Adipose tissue (tissue), 3 donors: Measurements from ENCODE around the gene RBFOX1. TPM values are rescaled to one million over a fixed set of nuclear protein-coding genes. Genes with fewer than 3 reads are reported as not detected.

Source experiments
- H3K27ac ChIP-seq: one replicate; pipeline ENCODE4 v1.5.1; 2013; ENCODE audit warnings: low read depth, low read length
- WGBS, 3 donors: extraction: QIAGEN DNeasy Blood & Tissue Kit; methylation state at CpG; one replicate each; pipeline ENCODE4 v1.1.7; 2013; 5-methylcytosine and 5-hydroxymethylcytosine counted together
- polyA plus RNA-seq, 3 donors: library from polyadenylated mRNA; stranded (reverse); fragments of 200-250 nt; gene quantifications; one replicate each; pipeline ENCODE4 v1.2.3, GENCODE V29; 2013
- donor health status: healthy with polysubstance abuse.
- donor health status: Bipolar disorder and iron deficiency.
- donor health status: healthy.

RBFOX1 gene
- polyA plus RNA-seq, 3 donors, result 0.03 to 0.34 TPM; not detected in 1

DNA sequence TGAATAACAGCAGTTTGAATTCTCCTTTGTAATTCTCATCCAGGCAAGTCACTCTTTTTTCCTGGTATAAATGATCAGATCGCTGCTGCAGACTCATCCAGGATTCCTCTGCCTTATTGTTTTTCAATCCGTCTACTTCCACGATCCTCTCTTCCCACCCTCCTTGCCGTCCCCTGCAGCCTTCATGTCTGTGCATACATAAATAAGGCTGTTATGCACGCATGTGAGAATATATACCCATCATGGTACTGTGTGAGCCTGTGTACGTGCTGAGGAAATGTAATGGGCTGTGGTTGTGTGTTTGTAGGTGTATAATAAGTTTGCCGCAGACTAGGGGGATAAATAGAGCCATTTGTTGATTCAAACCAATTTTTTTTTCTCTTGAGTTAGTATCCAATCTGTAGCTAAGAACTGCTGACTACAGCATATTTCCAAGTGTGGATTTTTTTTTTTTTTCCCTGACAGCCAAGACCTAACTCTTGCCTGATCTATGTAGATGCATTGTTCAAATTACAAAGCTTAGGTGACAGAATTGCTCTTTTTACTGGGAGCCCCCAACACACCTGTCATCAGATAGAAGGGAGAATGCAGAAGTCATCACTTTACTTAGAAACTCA, 62.2 kb downstream of the RBFOX1 start:
- no peak overlapping the region for H3K27ac ChIP-seq
- 67 to 72% (median 70%) methylated on average over 7 of the region's 7 CpGs for WGBS, 3 donors

DNA sequence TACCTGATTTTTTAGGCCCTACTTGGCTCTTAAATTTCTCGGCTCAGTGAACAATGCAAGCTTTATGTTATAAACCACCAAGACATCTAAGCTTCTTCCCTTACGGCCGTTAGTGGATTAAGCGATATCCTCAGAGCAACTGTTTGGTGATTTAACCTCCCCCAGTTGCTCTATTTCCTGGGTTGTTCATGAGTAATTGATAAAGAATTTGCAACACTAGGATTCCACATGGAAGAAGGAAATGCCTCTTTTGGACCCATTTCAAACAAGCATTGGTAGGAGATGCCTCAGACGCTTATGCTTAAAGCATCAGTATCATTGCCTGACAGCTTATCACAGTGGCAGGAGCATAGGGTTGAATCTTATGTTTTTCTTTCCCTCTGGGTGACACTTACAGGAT, 65.3 kb downstream of the RBFOX1 start:
- no peak overlapping the region for H3K27ac ChIP-seq
- WGBS, 3 donors, result 67 to 75% (median 73%) methylated on average over 5 of the region's 5 CpGs

DNA sequence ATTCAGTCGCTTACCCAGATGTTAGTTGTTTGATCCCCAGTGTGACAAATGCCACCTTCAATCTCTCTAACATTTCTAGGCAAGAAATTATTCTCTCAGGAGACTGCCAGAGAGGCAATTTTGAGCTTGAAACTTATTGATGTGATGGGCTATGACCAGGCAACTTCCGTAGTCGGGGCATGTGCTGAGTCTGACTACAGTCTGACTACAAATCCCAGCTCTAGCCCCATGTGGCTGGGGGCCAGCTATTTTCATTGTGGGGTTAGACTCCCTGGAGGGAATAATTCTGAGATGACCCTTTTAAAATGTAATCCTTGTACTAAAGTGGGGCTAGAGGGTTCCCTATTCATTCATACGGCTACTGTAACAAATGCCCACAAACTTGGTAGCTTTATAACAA, 65.9 kb downstream of the RBFOX1 start:
- H3K27ac ChIP-seq, result no peak overlapping the region
- 86 to 91% (median 90%) methylated on average over 4 of the region's 4 CpGs for WGBS, 3 donors

DNA sequence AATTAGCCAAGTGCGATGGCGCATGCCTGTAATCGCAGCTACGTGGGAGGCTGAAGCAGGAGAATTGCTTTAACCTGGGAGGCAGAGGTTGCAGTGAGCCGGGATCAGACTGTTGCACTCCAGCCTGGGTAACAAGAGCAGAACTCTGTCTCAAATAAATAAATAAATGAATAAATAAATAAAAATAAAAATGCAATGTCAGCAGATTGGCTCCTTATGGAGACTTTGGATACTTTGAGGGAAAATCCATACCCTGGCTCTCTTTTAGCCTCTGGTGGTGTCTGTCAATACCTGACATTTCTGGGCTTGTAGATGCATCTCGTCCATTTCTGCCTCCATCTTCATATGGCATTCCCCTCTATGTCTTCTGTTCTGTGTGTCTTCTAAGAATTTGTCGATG, 66.7 kb downstream of the RBFOX1 start:
- 85 to 90% (median 86%) methylated on average over 7 of the region's 7 CpGs for whole genome bisulfite sequencing, 3 donors
- H3K27ac ChIP-seq, result no peak overlapping the region

DNA sequence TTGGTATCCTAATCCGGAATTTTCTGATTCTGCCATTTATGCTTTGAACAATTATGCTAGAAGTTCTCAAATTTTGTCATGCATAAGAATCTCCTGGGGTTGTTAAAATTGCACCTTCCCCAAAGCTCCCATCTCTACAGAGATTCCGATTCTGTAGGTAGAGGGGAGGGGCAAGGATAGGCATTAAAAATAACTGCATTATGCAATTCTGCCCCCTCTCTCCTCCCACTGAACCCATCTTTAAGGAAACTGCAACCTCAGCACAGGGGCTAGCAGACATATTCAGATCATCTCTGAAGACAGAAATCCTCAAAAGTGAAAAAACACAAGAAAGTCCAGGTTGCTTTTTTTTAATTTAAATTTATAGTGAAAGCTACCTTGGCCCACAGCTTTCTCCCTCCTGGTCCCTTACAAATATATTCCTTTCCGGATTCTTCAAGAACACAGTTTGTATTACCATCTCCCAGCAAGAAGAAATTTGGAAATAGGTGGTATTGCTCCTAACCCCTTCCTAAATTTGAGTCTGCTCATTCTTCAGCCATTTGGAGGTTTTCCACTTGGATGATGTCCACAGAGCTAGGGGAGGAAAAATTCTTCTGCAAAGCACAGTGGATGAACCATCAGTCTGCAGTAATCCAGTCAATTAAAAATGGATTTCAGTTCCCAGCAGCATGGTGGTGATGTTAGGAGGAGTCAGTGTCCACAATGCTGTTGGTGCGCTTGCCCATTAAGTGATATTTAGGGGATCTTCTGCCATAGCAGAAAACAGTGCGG, 67.7 kb downstream of the RBFOX1 start:
- 49 to 67% (median 53%) methylated on average over 5 of the region's 5 CpGs for WGBS, 3 donors

DNA sequence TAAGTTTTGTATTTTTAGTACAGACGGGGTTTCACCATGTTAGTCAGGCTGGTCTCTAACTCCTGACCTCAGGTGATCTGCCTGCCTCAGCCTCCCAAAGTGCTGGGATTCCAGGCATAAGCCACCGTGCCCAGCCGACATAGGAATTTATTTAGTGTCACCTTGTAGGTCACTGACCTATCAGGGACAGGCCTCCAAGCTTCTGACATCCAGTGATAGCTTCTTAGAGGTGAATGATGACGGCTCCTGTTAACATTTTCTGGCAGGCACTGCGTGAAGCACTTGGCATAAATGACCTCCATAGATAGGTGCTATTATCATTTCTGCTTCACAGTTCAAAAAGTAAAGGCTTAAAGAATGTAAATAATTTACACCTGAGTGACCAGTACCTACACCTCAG, 71.6 kb downstream of the RBFOX1 start:
- WGBS, 3 donors, result 36 to 56% (median 54%) methylated on average over 5 of the region's 5 CpGs
- no peak overlapping the region for H3K27ac ChIP-seq

More for the DNA sequence above, 67.7 kb downstream of the RBFOX1 start:
- H3K27ac ChIP-seq, result no peak overlapping the region

DNA sequence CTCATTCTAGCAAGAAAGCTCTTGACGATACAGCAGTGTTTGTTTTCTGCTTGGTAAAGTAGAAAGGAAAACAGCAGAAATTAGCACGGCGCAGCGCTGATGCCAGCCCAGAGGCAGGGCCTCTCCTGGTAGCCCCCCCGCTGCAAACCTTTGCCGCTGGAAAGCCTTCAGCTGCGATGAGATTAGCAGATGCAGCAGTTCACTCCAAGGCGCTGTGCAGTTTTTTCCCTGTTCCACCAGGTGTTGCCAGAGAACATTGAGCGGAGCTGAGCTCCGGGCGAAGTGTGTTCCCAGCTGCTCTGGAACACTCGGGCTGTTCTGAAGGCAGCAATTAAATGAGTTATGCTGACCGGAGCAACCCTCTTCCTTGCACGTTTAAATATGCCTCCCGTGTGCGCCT, 72.5 kb downstream of the RBFOX1 start:
- H3K27ac ChIP-seq, result no peak overlapping the region
- WGBS, 3 donors, result 22 to 42% (median 39%) methylated on average over 16 of the region's 16 CpGs

DNA sequence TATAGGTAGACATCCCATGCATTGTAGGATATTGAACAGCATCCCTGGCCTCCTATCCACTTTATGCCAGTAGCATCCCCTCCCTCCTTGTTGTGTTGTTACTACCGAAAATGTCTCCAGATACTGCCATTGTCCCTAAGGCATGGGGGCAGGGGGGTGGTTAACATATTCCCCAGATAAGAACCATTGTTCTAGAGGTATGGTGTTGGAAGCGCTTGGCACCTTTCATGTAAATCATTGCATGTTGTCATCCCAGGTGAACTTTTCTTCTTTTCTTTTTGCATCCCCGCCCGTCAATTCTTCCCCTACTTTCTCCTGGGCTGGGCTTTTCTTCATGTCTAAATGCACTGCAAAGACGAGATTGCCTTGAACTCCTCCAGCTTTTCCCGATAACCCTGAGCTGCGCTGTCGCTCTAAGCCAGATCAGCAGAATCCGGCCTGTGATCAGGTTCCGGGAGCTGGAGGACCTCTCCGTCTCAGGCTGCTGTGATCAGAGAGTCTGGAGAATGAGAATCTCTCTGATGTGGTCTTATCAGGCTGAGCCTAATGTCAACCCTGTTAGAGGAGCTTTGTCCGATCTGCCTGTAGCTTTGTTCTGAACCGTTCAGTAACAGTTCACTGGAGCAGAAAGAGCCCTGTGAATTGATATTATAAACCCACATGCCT, 76.2 kb downstream of the RBFOX1 start:
- WGBS, 3 donors, result 48 to 63% (median 50%) methylated on average over 13 of the region's 13 CpGs

DNA sequence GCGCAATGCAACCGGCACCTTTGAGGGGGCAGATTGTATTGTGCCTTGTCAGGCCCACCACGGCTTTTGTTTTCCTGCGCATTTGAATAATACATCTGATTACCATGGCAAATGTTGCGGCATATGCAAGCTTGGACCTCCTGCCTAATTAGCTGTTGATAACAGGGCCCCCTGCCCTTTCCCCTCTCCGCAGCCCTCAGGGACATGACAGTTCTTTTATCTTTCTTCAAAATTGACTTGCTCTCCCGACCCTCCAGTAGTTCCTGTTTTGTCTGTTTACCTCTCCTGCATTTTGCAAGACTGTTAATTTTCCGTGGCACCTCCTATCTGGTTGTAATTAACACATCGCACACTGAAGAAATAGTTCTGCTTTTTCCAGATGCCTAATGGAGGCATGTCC, 86.8 kb downstream of the RBFOX1 start:
- 23 to 42% (median 38%) methylated on average over 9 of the region's 9 CpGs for WGBS, 3 donors
- H3K27ac ChIP-seq, result no peak overlapping the region

More for the DNA sequence above, 76.2 kb downstream of the RBFOX1 start:
- no peak overlapping the region for H3K27ac ChIP-seq

DNA sequence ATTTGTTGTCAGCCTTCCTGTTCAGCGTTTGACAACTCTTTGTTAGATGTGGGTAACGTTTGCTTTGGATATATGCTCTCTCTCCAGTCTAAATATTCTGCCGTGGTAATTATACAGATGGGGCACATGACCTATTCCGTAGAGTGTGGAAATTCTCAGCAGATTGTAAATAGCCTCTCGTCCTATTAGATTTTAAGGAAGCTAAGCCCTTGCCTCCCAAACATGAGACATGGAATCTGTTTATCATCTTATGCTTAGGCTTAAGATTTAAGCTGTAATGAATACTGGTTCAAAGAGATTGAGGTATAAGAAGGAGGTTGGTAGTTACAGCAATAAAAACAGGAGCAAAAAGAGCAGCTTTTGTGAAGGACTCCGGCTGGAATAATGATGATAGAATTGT, 87.4 kb downstream of the RBFOX1 start:
- 18 to 23% (median 22%) methylated on average over 6 of the region's 6 CpGs for WGBS, 3 donors
- H3K27ac ChIP-seq, result no peak overlapping the region

DNA sequence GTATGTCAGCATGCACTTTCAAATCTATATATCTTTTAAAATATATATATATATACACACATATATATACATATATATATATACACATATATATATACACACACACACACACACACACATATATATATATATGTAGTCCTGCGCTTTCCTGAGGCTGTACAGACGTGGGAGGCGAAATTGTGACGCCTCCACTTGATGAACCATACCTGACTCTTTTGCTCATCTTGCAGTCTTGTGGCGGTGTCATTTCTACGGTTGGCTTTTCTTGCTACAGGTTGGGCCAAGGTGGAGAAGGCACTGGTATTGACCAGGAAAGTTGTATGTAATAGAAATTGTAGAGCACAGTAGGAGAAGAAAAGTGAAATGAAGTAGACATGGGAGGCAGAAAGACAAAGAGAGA, 88.2 kb downstream of the RBFOX1 start:
- WGBS, 3 donors, result 87 to 92% (median 88%) methylated on average over 6 of the region's 6 CpGs
- no peak overlapping the region for H3K27ac ChIP-seq

DNA sequence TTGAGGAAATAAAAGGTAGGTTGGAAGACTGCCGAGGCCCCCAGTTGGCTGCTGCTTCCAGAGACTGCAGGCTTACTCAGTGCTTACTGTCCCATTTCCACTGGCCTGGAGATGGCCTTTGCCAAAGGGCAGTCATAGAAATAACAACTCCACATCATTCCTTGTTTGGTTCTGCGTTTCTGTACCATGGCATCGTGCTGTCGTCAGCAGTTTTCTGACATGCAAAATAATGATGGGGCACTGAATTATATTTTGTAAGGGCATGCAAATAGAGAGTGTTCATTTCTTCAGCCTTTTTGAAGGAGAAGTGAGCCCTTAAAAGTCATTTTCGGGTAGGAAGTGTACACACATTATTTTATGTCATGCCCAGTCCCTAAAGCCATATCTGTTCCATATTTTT, 88.9 kb downstream of the RBFOX1 start:
- WGBS, 3 donors, result 55 to 65% (median 63%) methylated on average over 5 of the region's 5 CpGs
- no peak overlapping the region for H3K27ac ChIP-seq

DNA sequence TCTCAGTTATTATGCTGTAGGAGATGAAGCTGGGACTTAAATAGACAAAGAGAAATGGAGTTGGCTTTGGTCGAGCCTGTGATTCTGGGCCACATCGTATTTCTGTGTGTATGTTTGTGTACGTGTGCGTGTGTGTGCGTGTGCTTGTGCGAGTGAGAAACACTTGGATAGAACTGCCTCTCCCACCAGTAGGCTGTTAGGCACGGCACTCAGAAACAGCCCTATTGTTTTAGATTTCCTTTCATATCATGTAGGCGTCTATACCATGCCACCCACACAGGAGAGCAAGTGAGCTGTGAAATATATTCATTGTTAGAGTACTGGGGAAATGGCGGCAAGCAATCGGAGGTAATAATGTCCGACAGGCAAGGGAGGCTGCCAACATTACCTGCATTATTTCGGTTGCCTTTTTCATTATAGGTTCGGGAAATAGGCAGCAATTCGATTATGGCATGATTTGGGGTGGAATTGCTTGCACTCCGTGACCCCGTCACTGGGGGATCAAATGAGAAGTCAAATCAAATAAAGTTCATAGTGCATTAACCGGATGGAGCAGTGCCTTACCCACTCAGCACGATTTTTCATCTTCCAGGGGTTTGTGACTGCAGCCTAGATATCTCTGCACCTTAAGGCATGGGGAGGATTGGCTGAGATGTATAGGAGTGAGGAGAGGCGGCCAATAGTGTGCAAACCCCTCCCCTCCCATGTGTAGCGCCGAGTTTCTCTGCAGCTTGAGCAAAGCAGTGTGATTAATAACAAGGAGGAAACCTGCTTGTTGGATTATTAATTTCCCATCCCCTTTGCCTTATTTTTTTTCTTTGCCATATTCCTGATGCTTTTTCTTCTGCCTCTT, 89.6 kb downstream of the RBFOX1 start:
- no peak overlapping the region for H3K27ac ChIP-seq
- 77 to 81% (median 79%) methylated on average over 21 of the region's 21 CpGs for WGBS, 3 donors

DNA sequence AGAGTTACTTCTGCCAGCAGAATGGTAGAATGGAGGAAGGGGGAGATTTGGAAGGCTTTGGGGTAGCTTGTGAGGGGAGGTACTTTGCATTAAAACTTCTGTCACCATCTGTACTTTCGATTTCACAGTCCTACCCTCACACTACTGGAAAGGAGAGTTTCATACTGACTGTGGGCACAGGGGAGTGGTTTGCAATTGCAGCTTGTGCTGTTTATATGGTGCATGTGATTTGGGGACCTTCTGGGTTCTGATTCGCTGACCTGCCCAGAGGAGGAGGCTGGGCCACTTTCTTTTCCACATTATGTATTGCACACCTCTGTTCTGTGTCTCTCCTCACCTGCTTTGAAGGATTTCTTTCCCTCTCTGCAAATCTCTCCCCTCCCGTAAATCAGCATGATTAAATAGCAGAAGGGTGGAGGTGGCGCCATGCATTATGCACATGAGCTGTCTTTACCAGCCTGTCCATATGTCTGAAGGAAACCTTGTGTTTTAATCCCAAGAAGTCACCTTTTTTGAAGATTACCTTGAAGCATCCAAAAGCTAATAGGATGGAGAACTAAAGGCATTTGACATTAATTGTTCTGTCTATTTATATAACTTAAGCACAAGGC, 90.9 kb downstream of the RBFOX1 start:
- H3K27ac ChIP-seq, result no peak overlapping the region
- 56 to 59% (median 58%) methylated on average over 4 of the region's 4 CpGs for WGBS, 3 donors

DNA sequence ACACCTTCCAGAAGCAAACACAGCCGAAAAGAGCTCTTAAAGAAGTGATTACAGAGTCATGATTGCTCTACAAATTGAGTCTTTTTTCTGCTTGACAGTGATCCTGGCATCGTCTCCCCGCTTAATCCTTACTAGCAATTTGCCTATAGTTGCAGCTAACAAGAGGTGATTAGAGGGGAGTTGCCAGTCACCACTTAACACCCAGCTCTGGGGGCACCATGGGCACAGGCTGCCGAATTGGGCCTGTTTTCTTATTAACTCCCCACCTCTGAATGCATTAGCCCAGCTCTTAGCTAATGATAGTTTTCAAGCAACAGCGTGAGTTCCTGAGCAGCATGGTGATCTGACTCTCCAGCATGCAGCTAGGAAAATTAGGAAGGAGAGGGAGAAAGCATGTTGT, 93.5 kb downstream of the RBFOX1 start:
- no peak overlapping the region for H3K27ac ChIP-seq
- WGBS, 3 donors, result 64 to 75% (median 66%) methylated on average over 5 of the region's 5 CpGs

DNA sequence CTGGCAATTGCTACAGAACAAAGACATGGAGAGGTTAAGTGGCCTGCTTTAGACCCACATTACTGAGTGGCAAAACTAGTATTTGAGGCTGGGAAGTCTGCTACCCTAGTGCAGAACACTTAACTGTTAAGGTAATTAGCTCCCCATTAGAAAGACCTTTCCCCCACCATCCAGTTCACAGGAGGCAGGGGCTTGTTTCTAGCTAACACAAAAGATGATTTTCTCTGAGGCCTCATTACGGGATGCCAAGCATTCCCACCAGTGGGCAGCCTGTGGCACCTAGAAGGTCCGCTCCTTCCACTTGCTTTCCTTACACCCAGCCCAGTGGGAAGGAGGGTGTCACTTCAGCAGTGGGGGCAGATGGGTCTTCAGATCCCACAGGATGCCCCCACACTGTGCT, 99.1 kb downstream of the RBFOX1 start:
- H3K27ac ChIP-seq, result no peak overlapping the region
- 69 to 79% (median 75%) methylated on average over 2 of the region's 2 CpGs for WGBS, 3 donors

DNA sequence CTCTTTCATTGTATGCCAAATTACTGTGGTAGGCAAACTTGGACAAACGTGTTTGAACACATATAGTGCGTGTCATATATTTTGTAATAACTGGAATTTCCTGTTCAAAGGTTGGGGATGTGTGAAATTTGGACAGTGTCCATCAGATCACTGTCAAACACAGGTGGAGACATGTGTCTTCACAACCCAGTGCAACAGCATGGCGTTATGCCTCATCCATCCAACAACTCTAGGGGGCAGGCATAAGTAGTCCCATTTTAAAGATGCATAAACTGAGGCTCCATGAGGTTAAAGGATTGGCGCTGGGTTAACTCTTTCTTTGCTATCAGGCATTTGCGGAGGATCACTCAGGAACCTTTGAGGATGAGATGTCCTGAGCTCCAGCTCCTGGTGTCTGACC, 103.7 kb downstream of the RBFOX1 start:
- H3K27ac ChIP-seq, result no peak overlapping the region
- 76 to 83% (median 81%) methylated on average over 5 of the region's 5 CpGs for WGBS, 3 donors

DNA sequence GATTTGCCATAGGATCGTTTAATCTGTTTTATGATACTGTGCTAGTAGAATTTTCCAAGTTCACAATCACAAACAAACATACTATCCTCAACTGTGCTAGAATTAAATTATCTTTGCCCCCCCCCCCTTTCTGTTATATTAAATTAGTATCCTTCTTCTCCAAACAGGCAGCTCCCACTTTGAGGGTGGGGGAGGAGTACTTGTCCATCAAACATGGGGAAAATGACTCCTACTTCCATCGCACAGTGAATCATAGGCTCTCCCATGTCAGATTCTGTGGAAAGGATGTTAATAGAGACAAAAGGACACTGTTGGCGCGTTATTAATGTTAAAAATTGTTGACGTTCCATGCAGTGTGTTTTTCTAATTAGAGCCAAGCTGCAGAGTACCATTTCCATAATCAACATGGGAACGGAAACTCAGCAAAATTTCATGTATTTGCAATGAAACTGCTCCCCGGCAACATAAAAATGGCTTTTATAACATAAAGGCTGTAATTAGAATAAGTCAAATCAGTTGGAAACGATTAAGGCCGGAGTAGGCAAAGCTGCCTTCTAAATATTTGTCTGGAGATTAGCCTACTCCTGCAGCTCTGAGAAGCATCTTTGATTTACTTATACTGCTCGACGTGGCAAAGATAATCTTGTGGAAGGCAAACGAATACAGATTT, 104.6 kb downstream of the RBFOX1 start:
- H3K27ac ChIP-seq, result no peak overlapping the region
- 49 to 73% (median 68%) methylated on average over 12 of the region's 12 CpGs for WGBS, 3 donors
